Activated effector memory CD4-positive, alpha-beta T cell treated with Interleukin-2 at 50 U/mL for 16 hours (primary cell): ENCODE results near the gene SSX1.
"Not testable (repeated sequence)": the region's sequence is repeated elsewhere in the genome, so short reads cannot be mapped to it uniquely, and the experiment has no call there.

Experiments
- DNase-seq: peaks from one replicate; pipeline ENCODE4 v3.0.0-alpha.2; 2020

Gene SSX1

GRCh38 chrX:48255062-48255796, at the start of gene SSX1:
SSX1 (plus strand) TSS chrX:48255392; CDS start chrX:48257242, 1,850 bp downstream.
- DNase-seq, result not testable (repeated sequence)

- not testable (repeated sequence) for DNase-seq
Observed at GRCh38 chrX:48214341-48214740, 40.9 kb upstream of the SSX1 start.

GRCh38 chrX:48224196-48224595, 31.0 kb upstream of the SSX1 start:
- DNase-seq, result not testable (repeated sequence)

- not testable (repeated sequence) for DNase-seq
Observed at GRCh38 chrX:48252945-48253344, 2.2 kb upstream of the SSX1 start.

- not testable (repeated sequence) for DNase-seq
Observed at GRCh38 chrX:48274365-48274764, 19.2 kb downstream of the SSX1 start.

- DNase-seq, result no peak
Observed at GRCh38 chrX:48278958-48279357, 23.8 kb downstream of the SSX1 start.

GRCh38 chrX:48280729-48281128, 25.5 kb downstream of the SSX1 start:
- DNase-seq, result not testable (repeated sequence)

- no peak for DNase-seq
Observed at GRCh38 chrX:48306175-48306574, 51.0 kb downstream of the SSX1 start.

GRCh38 chrX:48313996-48314395, 58.8 kb downstream of the SSX1 start:
- not testable (repeated sequence) for DNase-seq
